Measurements from ENCODE around the gene PLD1.

GRCh38 chr3:171684221-171684620, 126.1 kb downstream of the PLD1 start:
- TF ChIP-seq GATA2 (IDR thresholded peaks at IDR 0.05; ENCODE audit: low read depth, low read length): no peak
- no peak for TF ChIP-seq GATA3 (IDR thresholded peaks at IDR 0.05; ENCODE audit: low read depth, low read length)
